GM19239 (cell line): ENCODE data around the gene SDF2L1.
"Not testable (repeated sequence)": the region's sequence is repeated elsewhere in the genome, so short reads cannot be mapped to it uniquely, and the experiment has no call there.

ENCODE experiments used
- DNase-seq: peaks from one replicate; pipeline ENCODE4 v3.0.0; 2011; ENCODE audit warnings: low spot score; ENCODE audit not compliant: insufficient read length
- FAIRE-seq: peaks from 2 replicates; lab custom pipeline; 2011; peaks lifted over from hg19 to GRCh38; lab: Jason Lieb, UNC

The SDF2L1 gene

DNA sequence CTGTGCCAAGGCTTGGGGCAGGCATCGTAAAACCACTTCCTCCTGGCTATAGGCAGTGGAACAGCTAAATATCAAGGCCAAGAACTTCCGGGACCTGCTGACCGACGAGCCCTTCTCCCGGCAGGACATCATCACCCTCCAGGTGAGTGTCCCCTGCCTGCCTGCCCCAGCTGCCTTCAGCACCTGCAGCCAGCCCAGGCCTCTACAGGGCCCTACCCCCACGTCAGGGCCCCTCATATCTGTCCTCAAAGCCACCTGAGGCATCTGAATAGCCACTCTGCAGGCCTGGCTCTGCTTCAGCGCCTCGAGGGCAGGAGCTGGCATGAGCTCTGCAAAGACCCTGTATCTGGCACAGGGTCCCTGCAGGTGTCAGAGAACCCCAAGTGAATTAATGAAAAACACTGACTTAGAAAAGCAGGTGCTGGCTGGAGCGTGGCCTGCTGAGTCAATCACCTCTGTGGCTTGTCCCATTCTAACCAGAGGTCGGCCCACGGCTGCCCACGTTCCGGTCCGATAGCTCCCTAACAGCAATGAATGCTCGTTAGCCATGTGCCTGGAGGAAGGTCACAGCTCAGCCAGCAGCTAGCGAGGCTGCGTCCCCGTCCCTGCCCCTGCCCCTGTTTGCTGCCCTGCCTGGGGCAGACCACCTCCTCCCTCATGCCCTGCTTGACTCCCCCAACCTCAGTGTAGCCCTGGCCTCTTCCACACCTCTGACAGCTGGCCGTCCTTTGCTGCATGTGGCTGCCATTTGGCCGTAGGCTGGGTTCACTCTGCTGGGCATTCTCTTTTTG lies 40.5 kb downstream of the SDF2L1 start:
- DNase-seq (no peak), FAIRE-seq (no peak)

- FAIRE-seq, result no peak
- DNase-seq, result no peak
These were observed 41.3 kb downstream of the SDF2L1 start for GRCh38 chr22:21683401-21683811.

DNA sequence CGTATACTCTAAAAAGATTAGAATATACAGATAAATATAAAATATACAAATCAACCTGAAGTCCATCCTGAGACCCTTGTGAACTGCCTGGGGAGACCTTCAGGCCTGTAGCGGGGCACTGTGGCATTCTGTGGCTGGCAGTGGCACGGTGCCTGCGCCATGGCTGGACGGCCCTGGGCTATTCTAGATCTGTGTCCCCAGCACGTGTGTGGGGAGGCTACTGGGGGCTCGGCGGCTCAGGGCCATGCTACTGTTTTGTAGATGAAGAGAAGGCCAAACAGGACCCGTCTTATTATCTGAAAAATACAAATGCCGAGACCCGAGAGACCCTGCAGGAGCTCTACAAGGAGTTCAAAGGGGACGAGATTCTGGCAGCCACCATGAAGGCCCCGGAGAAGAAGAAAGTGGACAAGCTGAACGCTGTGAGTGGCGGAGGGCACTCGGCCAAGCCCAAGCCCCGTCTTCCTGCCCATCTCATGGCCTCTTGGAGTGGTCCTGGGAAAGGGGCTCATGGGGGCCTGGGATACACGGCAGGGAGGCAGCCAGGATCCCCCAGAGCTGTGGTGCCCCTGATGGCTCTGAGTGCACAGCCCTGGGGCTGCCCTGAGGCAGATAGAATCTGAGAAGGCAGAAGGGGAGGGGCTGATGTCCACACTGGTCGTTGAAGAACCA lies 42.5 kb downstream of the SDF2L1 start:
- FAIRE-seq, result no peak
- DNase-seq, result no peak

GRCh38 chr22:21685164-21685513 lies 43.0 kb downstream of the SDF2L1 start:
- DNase-seq, result no peak
- no peak for FAIRE-seq

GRCh38 chr22:21686193-21686608 lies 44.1 kb downstream of the SDF2L1 start:
- DNase-seq (no peak), FAIRE-seq (no peak)

GRCh38 chr22:21686634-21687393 lies 44.7 kb downstream of the SDF2L1 start:
- DNase-seq, result no peak
- no peak for FAIRE-seq

GRCh38 chr22:21687685-21688259 lies 45.7 kb downstream of the SDF2L1 start:
- no peak for FAIRE-seq
- no peak for DNase-seq

- FAIRE-seq, result no peak
These were observed 46.2 kb downstream of the SDF2L1 start for GRCh38 chr22:21688341-21688705.

GRCh38 chr22:21688706-21689381 lies 46.7 kb downstream of the SDF2L1 start:
- DNase-seq (no peak), FAIRE-seq (no peak)

More at GRCh38 chr22:21688341-21688705, 46.2 kb downstream of the SDF2L1 start:
- DNase-seq, result no peak

GRCh38 chr22:21690401-21690801 lies 48.3 kb downstream of the SDF2L1 start:
- DNase-seq, result peak; percentile 58
- peak; percentile 71 for FAIRE-seq

- no peak for FAIRE-seq
- no peak for DNase-seq
These were observed 49.7 kb downstream of the SDF2L1 start for GRCh38 chr22:21691816-21692215.

- DNase-seq, FAIRE-seq: not testable (repeated sequence)
These were observed 50.8 kb downstream of the SDF2L1 start for GRCh38 chr22:21692856-21693255.

GRCh38 chr22:21693333-21693998 lies 51.4 kb downstream of the SDF2L1 start:
- DNase-seq (no peak), FAIRE-seq (no peak)
